ENCODE measurements around the gene NF2.

GRCh38 chr22:29684244-29684643 is 80.8 kb downstream of the NF2 start:
- TF ChIP-seq, protein P1, sequence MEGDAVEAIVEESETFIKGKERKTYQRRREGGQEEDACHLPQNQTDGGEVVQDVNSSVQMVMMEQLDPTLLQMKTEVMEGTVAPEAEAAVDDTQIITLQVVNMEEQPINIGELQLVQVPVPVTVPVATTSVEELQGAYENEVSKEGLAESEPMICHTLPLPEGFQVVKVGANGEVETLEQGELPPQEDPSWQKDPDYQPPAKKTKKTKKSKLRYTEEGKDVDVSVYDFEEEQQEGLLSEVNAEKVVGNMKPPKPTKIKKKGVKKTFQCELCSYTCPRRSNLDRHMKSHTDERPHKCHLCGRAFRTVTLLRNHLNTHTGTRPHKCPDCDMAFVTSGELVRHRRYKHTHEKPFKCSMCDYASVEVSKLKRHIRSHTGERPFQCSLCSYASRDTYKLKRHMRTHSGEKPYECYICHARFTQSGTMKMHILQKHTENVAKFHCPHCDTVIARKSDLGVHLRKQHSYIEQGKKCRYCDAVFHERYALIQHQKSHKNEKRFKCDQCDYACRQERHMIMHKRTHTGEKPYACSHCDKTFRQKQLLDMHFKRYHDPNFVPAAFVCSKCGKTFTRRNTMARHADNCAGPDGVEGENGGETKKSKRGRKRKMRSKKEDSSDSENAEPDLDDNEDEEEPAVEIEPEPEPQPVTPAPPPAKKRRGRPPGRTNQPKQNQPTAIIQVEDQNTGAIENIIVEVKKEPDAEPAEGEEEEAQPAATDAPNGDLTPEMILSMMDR (conservative IDR thresholded peaks at IDR 0.05; ENCODE audit: low read depth in 2 of 2), result no peak
- TF ChIP-seq JUNB (IDR thresholded peaks at IDR 0.05; ENCODE audit: unreplicated experiment), result no peak
- no peak for TF ChIP-seq EZH2 (IDR thresholded peaks at IDR 0.05; ENCODE audit: low read depth, unreplicated experiment)
- TF ChIP-seq, protein P2, sequence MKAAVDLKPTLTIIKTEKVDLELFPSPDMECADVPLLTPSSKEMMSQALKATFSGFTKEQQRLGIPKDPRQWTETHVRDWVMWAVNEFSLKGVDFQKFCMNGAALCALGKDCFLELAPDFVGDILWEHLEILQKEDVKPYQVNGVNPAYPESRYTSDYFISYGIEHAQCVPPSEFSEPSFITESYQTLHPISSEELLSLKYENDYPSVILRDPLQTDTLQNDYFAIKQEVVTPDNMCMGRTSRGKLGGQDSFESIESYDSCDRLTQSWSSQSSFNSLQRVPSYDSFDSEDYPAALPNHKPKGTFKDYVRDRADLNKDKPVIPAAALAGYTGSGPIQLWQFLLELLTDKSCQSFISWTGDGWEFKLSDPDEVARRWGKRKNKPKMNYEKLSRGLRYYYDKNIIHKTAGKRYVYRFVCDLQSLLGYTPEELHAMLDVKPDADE (IDR thresholded peaks at IDR 0.05), result no peak
- TF ChIP-seq EZH2phosphoT487 (IDR thresholded peaks at IDR 0.05; ENCODE audit: unreplicated experiment), result no peak
- TF ChIP-seq POLR2AphosphoS5 (IDR thresholded peaks at IDR 0.05; ENCODE audit: low read depth), result no peak
- no peak for TF ChIP-seq NANOG (IDR thresholded peaks at IDR 0.05; ENCODE audit: borderline replicate concordance)
- TF ChIP-seq ZNF114 (CRISPR knock-in tag; IDR thresholded peaks at IDR 0.05), result no peak
